AG08395 (cell line): ENCODE data around the gene SYPL2.

ENCODE experiments used
- DNase-seq: peaks from one replicate; pipeline ENCODE4 v3.0.0; 2012; ENCODE audit warnings: mixed read lengths, low spot score

The SYPL2 gene

GRCh38 chr1:109466452-109467300 is at the start of gene SYPL2:
Gene SYPL2, plus strand, starts transcription at chr1:109466546. Its CDS starts 298 bp downstream, at chr1:109466844.
- DNase-seq, result peak; percentile 43

GRCh38 chr1:109423498-109423897 is 42.8 kb upstream of the SYPL2 start:
- no peak for DNase-seq

- DNase-seq, result peak; percentile 41
These were observed 40.7 kb upstream of the SYPL2 start for GRCh38 chr1:109425391-109426280.

- peak; percentile 98 for DNase-seq
These were observed 39.8 kb upstream of the SYPL2 start, which contains the start of gene PSMA5 for GRCh38 chr1:109426281-109427170. Gene PSMA5, minus strand, starts transcription at chr1:109426448. Its CDS starts 118 bp downstream, at chr1:109426330.

GRCh38 chr1:109427171-109427467 is 39.2 kb upstream of the SYPL2 start:
- no peak for DNase-seq

- peak; percentile 71 for DNase-seq
These were observed 34.0 kb upstream of the SYPL2 start for GRCh38 chr1:109432336-109432735.

GRCh38 chr1:109433322-109433721 is 33.0 kb upstream of the SYPL2 start:
- DNase-seq, result no peak

- DNase-seq, result no peak
These were observed 31.9 kb upstream of the SYPL2 start for GRCh38 chr1:109434484-109434883.

- peak; percentile 85 for DNase-seq
These were observed 27.5 kb upstream of the SYPL2 start for GRCh38 chr1:109438798-109439297.

- no peak for DNase-seq
These were observed 25.3 kb upstream of the SYPL2 start for GRCh38 chr1:109441069-109441468.

- no peak for DNase-seq
These were observed 22.9 kb upstream of the SYPL2 start for GRCh38 chr1:109443476-109443875.

- no peak for DNase-seq
These were observed 22.0 kb upstream of the SYPL2 start for GRCh38 chr1:109444346-109444745.

GRCh38 chr1:109445949-109446695 is 20.2 kb upstream of the SYPL2 start:
- DNase-seq, result peak; percentile 41

- DNase-seq, result no peak
These were observed 18.8 kb upstream of the SYPL2 start for GRCh38 chr1:109447524-109447923.

- no peak for DNase-seq
These were observed 11.7 kb upstream of the SYPL2 start for GRCh38 chr1:109454497-109455133.

- DNase-seq, result no peak
These were observed 8.5 kb upstream of the SYPL2 start for GRCh38 chr1:109457819-109458218.

- DNase-seq, result no peak
These were observed 258 bp upstream of the SYPL2 start for GRCh38 chr1:109466125-109466451.

- DNase-seq, result no peak
These were observed 993 bp downstream of the SYPL2 start for GRCh38 chr1:109467301-109467777.

- no peak for DNase-seq
These were observed 1.7 kb downstream of the SYPL2 start for GRCh38 chr1:109468061-109468460.

- DNase-seq, result no peak
These were observed 2.6 kb downstream of the SYPL2 start for GRCh38 chr1:109468903-109469302.
